K562 (cell line): ENCODE data around the gene PRR29.

Experiments used
- CREB1 ChIP-seq, 2 experiments: sonication (generic) in 1 of 2; formaldehyde crosslinking in 1 of 2; IDR thresholded peaks; 2 replicates each; pipeline versions ENCODE4 v1.6.1 to v1.8.0; 2012 to 2022; ENCODE audit warnings: inconsistent platforms in 1 of 2, mild to moderate bottlenecking in 1 of 2, missing genetic modification reagents in 1 of 2, moderate library complexity in 1 of 2
- CTCF ChIP-seq, 3 experiments: IDR thresholded peaks in 2 of 3; conservative IDR thresholded peaks in 1 of 3; 2 replicates each; pipeline ENCODE4 v1.5.1; 2011 to 2012; ENCODE audit warnings: low read length in 3 of 3, mild to moderate bottlenecking in 3 of 3, control low read depth in 2 of 3, improper control_type of control experiment in 1 of 3, inconsistent platforms in 1 of 3, low read depth in 1 of 3, mixed read lengths in 1 of 3, moderate library complexity in 1 of 3; ENCODE audit not compliant: insufficient read depth in 2 of 3
- ESRRA ChIP-seq: fragments of 450-650 bp; IDR thresholded peaks from 2 replicates; pipeline ENCODE4 v1.6.1; 2014; ENCODE audit warnings: low read depth, mild to moderate bottlenecking, moderate library complexity, borderline replicate concordance
- EZH2 ChIP-seq: IDR thresholded peaks from 2 replicates; pipeline ENCODE4 v1.6.1; 2012; ENCODE audit warnings: low read depth, mild to moderate bottlenecking, inconsistent platforms, low read length, borderline replicate concordance
- FOXM1 ChIP-seq, 2 experiments: fragments of 450-650 bp in 1 of 2; sonication (generic) in 1 of 2; formaldehyde crosslinking in 1 of 2; IDR thresholded peaks; 2 replicates each; pipeline versions ENCODE4 v1.6.1 to v1.9.0; 2017 to 2022; ENCODE audit warnings: low read depth in 2 of 2, mild to moderate bottlenecking in 2 of 2, missing genetic modification reagents in 1 of 2, moderate library complexity in 1 of 2
- HMGN3 ChIP-seq: IDR thresholded peaks from 2 replicates; pipeline ENCODE4 v1.6.1; 2011; ENCODE audit warnings: borderline replicate concordance, low read depth, mild to moderate bottlenecking, mixed read lengths, low read length; ENCODE audit not compliant: insufficient read length; ENCODE audit errors: extremely low read depth
- POLR2H ChIP-seq: IDR thresholded peaks from 2 replicates; pipeline ENCODE4 v1.6.1; 2016; ENCODE audit warnings: missing genetic modification characterization, low read depth, mild to moderate bottlenecking, control low read depth, missing compliant biosample characterization, moderate library complexity
- SRF ChIP-seq, 2 experiments: fragments of 250-450, 450-650 bp in 1 of 2; sonication (Bioruptor Pico) in 1 of 2; sonication (generic) in 1 of 2; formaldehyde crosslinking; IDR thresholded peaks; 2 replicates each; pipeline versions ENCODE4 v1.5.0 to v1.5.1; 2020 to 2022; ENCODE audit warnings: mild to moderate bottlenecking in 1 of 2, missing genetic modification reagents in 1 of 2
- TCF3 ChIP-seq: sonication (generic); formaldehyde crosslinking; IDR thresholded peaks from 2 replicates; pipeline ENCODE4 v1.4.0; 2020; ENCODE audit warnings: mild to moderate bottlenecking, missing genetic modification reagents
- USF2 ChIP-seq: sonication (generic); formaldehyde crosslinking; IDR thresholded peaks from 2 replicates; pipeline ENCODE4 v1.5.0; 2020; ENCODE audit warnings: missing genetic modification reagents
- ZNF766 ChIP-seq: fragments of 200-800 bp; sonication (Bioruptor generic); conservative IDR thresholded peaks from 2 replicates; pipeline ENCODE4 v1.6.1; 2016; ENCODE audit warnings: missing genetic modification characterization, missing compliant biosample characterization
- ZSCAN29 ChIP-seq: fragments of 450-650 bp; IDR thresholded peaks from 2 replicates; pipeline ENCODE4 v1.6.1; 2017

- TF ChIP-seq ZNF766 (CRISPR knock-in tag) (no peak), HMGN3 (no peak), CREB1 (IDR thresholded peaks at IDR 0.05) (no peak), CREB1 (CRISPR knock-in tag; IDR thresholded peaks at IDR 0.05) (no peak), ESRRA (no peak), TCF3 (CRISPR knock-in tag) (no peak), EZH2 (no peak), POLR2H (tag) (no peak), CTCF (IDR thresholded peaks at IDR 0.05 in 2 of 3, conservative IDR thresholded peaks at IDR 0.05 in 1 of 3; ENCODE audit: insufficient read depth in 2 of 3, low read depth in 1 of 3, low read length in 3 of 3) (no peak), SRF (CRISPR knock-in tag; IDR thresholded peaks at IDR 0.05) (no peak), ZSCAN29 (no peak), FOXM1 (IDR thresholded peaks at IDR 0.05; ENCODE audit: low read depth) (no peak), FOXM1 (CRISPR knock-in tag; IDR thresholded peaks at IDR 0.05; ENCODE audit: low read depth) (no peak), USF2 (CRISPR knock-in tag) (no peak)
Observed at GRCh38 chr17:64009571-64010402, 11.6 kb downstream of the PRR29 start.
